OCI-LY3 (cell line): ENCODE data around the gene FAT1.

Source experiments
- H2AFZ ChIP-seq: fragments of 200-600, 300-600 bp; shearing (Covaris generic); 2 replicates; pipeline ENCODE4 v1.6.0; 2014; ENCODE audit warnings: antibody characterized with exemption, low read depth, low read length
- H3K27ac ChIP-seq: fragments of 200-600, 300-600 bp; sonication (generic); 2 replicates; pipeline ENCODE4 v1.5.1; 2014; ENCODE audit warnings: mild to moderate bottlenecking, low read length, moderate library complexity, mixed read lengths
- H3K27me3 ChIP-seq: fragments of 200-600, 300-600 bp; sonication (generic); 2 replicates; pipeline ENCODE4 v1.6.1; 2014; ENCODE audit warnings: low read depth, low read length, mixed read lengths
- H3K36me3 ChIP-seq: fragments of 200-600, 300-600 bp; sonication (generic); replicated peaks from 2 replicates; pipeline ENCODE3; 2014; ENCODE audit warnings: low read depth, low read length, mixed read lengths
- H3K4me1 ChIP-seq: fragments of 300-600, 200-600 bp; sonication (generic); 2 replicates; pipeline ENCODE4 v1.6.1; 2014; ENCODE audit warnings: low read length, mixed read lengths
- H3K4me2 ChIP-seq: fragments of 200-600, 300-600 bp; sonication (generic); 2 replicates; pipeline ENCODE4 v1.6.1; 2014; ENCODE audit warnings: low read length, mixed read lengths
- H3K4me3 ChIP-seq: fragments of 300-600, 200-600 bp; sonication (generic); 2 replicates; pipeline ENCODE4 v1.5.1; 2014; ENCODE audit warnings: antibody characterized with exemption, mild to moderate bottlenecking, low read length, moderate library complexity
- H3K79me2 ChIP-seq: fragments of 300-600, 200-600 bp; shearing (Covaris generic); 2 replicates; pipeline ENCODE4 v1.6.1; 2014; ENCODE audit warnings: mild to moderate bottlenecking, low read length, mixed read lengths
- H3K9ac ChIP-seq: fragments of 300-600, 200-600 bp; shearing (Covaris generic); 2 replicates; pipeline ENCODE4 v1.6.0; 2014; ENCODE audit warnings: mild to moderate bottlenecking, low read length, moderate library complexity
- H3K9me3 ChIP-seq: fragments of 200-600, 300-600 bp; shearing (Covaris generic); 2 replicates; pipeline ENCODE4 v1.6.1; 2014; ENCODE audit warnings: low read length, mixed read lengths; ENCODE audit not compliant: insufficient read depth
- H4K20me1 ChIP-seq: fragments of 200-600, 300-600 bp; sonication (generic); 2 replicates; pipeline ENCODE4 v1.6.1; 2016; ENCODE audit warnings: low read length, mixed read lengths; ENCODE audit not compliant: insufficient read depth
- EZH2phosphoT487 ChIP-seq: fragments of 200-600 bp; shearing (Covaris generic); IDR thresholded peaks from 2 replicates; pipeline ENCODE4 v1.6.1; 2018; ENCODE audit warnings: antibody characterized with exemption, mixed run types, low read depth
- TF ChIP-seq, protein P1 (sequence below): fragments of 200-600, 300-600 bp; sonication (generic); IDR thresholded peaks from 2 replicates; pipeline ENCODE4 v1.5.1; 2014; ENCODE audit warnings: antibody characterized with exemption, low read length, low read depth

Gene FAT1

DNA sequence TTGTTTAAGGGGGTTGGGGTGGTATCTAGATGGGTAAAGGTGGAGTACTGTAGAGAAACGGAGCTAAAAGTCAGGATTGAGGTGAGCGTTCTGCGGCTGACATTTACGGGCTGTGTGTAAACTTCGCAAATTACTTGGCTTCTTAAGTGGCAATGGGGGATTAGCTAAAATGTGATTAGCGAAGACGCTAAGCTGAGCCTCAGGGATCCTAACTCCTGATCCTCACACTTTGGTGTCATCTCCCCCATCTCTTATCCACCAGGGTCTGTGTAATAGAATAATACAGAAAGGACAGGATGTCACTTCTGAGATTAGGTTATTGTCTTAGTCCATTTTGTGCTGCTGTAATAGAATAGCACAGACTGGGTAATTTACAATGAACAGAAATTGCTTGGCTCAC is 10.6 kb upstream of the FAT1 start:
- Histone ChIP-seq H3K4me3 (no peak overlapping the region), H3K79me2 (no peaks in the 10 kb centered on the region), H3K9me3 (no peaks in the 10 kb centered on the region), H3K27me3 (no peaks in the 10 kb centered on the region), H2AFZ (no peak overlapping the region), H4K20me1 (no peaks in the 10 kb centered on the region), H3K36me3 (no peaks in the 10 kb centered on the region), H3K4me2 (no peak overlapping the region), H3K9ac (no peak overlapping the region), H3K27ac (no peak overlapping the region), H3K4me1 (no peaks in the 10 kb centered on the region)
- TF ChIP-seq, protein P1, sequence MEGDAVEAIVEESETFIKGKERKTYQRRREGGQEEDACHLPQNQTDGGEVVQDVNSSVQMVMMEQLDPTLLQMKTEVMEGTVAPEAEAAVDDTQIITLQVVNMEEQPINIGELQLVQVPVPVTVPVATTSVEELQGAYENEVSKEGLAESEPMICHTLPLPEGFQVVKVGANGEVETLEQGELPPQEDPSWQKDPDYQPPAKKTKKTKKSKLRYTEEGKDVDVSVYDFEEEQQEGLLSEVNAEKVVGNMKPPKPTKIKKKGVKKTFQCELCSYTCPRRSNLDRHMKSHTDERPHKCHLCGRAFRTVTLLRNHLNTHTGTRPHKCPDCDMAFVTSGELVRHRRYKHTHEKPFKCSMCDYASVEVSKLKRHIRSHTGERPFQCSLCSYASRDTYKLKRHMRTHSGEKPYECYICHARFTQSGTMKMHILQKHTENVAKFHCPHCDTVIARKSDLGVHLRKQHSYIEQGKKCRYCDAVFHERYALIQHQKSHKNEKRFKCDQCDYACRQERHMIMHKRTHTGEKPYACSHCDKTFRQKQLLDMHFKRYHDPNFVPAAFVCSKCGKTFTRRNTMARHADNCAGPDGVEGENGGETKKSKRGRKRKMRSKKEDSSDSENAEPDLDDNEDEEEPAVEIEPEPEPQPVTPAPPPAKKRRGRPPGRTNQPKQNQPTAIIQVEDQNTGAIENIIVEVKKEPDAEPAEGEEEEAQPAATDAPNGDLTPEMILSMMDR: no peak
- no peak for TF ChIP-seq EZH2phosphoT487

DNA sequence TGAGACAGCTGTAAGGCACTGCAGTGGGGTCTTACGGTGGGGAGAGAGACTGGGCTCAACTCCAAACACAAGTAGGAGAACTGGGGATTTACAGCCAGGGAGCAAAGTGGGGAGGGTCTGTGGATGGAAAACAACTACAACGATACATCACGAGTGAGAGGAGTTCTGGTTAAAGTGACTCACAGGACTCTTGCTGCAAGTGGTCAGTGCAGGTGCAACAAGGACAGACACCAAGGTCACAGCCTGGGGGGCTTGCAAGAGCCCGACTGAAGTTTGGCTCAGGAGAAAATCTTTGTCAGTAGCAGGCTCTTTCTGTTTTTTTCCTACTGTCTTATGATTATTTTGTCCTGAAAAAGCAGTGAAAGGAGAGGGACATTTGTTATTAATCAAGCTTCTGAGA is 10.1 kb upstream of the FAT1 start:
- Histone ChIP-seq H3K36me3 (no peaks in the 10 kb centered on the region), H2AFZ (no peak overlapping the region), H3K27ac (no peak overlapping the region), H3K4me3 (no peak overlapping the region), H3K9me3 (no peaks in the 10 kb centered on the region), H3K4me1 (no peaks in the 10 kb centered on the region), H3K27me3 (no peaks in the 10 kb centered on the region), H3K79me2 (no peaks in the 10 kb centered on the region), H3K4me2 (no peak overlapping the region), H3K9ac (no peak overlapping the region), H4K20me1 (no peaks in the 10 kb centered on the region)
- no peak for TF ChIP-seq EZH2phosphoT487

DNA sequence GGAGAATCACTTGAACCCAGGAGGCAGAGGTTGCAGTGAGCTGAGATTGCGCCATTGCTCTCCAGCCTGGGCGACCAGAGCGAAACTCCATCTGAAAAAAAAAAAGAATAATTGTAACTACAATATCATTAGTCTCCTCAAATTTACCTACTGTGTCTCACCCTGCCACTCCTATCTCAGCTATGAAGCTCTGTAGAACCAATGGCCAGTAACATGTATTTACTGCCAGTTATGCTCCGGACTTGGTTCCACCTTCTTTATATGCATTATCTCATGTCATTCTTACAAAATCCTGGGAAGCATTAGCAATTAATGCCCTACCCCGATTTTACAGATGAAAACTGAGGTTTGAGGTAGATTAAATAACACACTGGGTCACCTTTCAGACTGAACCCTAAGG is 7.0 kb upstream of the FAT1 start:
- no peak for TF ChIP-seq EZH2phosphoT487
- TF ChIP-seq, protein P1: no peak

DNA sequence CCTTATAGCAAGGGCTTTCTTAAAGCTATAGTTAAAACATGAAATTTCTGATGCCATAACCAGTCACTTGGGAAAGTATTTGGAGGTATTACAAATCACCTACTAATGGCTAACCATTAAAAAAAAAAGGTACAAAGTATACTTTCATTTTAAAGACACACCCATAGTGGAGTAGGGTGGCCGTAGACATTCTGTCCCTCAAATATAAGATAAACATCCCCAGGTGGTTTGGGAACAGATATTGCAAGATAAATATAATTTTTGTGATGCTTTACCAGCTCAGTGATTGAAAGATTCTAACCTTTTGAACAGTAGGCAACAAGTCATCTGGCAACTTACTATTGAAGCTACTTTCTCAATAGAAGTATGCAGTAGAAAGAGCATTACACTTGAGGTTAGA is 6.2 kb upstream of the FAT1 start:
- no peak overlapping the region for H2AFZ ChIP-seq
- H3K36me3 ChIP-seq: no peaks in the 10 kb centered on the region
- H3K4me3 ChIP-seq: no peak overlapping the region
- H3K27me3 ChIP-seq: no peaks in the 10 kb centered on the region
- H3K9me3 ChIP-seq: no peaks in the 10 kb centered on the region
- H3K27ac ChIP-seq: no peak overlapping the region
- TF ChIP-seq, protein P1: no peak
- no peak for TF ChIP-seq EZH2phosphoT487
- no peaks in the 10 kb centered on the region for H3K79me2 ChIP-seq
- no peak overlapping the region for H3K9ac ChIP-seq
- H4K20me1 ChIP-seq: no peaks in the 10 kb centered on the region
- no peak overlapping the region for H3K4me2 ChIP-seq
- H3K4me1 ChIP-seq: no peaks in the 10 kb centered on the region

More for the DNA sequence above, 7.0 kb upstream of the FAT1 start:
- Histone ChIP-seq H3K27ac (no peak overlapping the region), H3K9me3 (no peaks in the 10 kb centered on the region), H3K27me3 (no peaks in the 10 kb centered on the region), H3K4me2 (no peak overlapping the region), H3K4me1 (no peaks in the 10 kb centered on the region), H3K79me2 (no peaks in the 10 kb centered on the region), H4K20me1 (no peaks in the 10 kb centered on the region), H2AFZ (no peak overlapping the region), H3K36me3 (no peaks in the 10 kb centered on the region), H3K4me3 (no peak overlapping the region), H3K9ac (no peak overlapping the region)
